Vein endothelial cell (primary cell): ENCODE data around the gene CRK. TPM values are rescaled to one million over a fixed set of nuclear protein-coding genes. Genes with fewer than 3 reads are reported as not detected.

Source experiments
- total RNA-seq: library from RNA; depleted of rRNA; stranded (reverse); fragments of >200 nt; gene quantifications from 2 replicates; pipeline ENCODE4 v1.2.3, GENCODE V29; 2012

The CRK gene
- total RNA-seq: 115 and 140 TPM in 2 replicates

DNA sequence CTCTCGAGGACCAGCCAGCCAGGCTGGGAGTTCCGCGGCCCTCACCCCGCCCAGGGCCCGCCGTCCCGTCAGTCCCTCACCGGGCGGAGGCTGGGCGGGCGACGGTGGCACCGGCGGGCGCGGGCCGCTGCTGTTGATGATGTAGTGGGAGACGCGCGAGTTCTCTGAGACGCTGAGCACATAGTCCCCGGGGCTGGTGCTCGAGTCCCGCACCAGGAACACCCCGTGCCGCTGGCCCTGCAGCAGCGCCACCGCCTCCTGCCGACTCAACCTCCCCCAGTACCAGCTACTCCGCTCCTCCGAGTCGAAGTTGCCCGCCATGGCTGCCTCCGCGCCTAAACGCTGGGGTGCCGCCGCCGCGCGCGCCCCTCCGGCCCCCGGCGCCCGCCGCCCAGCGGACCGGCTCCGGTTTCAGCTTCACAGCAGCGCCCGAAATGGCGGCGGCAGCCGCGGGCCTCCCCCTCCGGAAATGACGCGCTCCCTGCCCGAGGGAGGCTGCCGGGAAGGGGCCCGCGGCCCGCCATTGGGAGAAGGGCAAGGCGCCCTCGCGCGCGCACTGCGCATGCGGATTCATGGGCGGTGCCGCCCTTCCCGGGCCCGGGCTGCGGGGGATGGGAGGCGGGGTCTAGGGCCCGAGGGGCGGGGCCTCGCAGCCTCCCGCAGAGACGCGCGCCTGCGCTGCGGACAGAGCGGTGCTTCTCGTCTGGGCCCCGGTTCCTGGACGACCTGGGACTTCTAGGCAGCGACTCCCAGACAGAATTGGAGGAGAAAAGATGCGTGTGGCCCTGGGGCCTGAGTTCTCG lies at the start of gene CRK:
Gene CRK, minus strand, starts transcription at position 436 of the 803 bp plus-strand sequence. Its CDS starts 115 bp downstream, at position 321.

DNA sequence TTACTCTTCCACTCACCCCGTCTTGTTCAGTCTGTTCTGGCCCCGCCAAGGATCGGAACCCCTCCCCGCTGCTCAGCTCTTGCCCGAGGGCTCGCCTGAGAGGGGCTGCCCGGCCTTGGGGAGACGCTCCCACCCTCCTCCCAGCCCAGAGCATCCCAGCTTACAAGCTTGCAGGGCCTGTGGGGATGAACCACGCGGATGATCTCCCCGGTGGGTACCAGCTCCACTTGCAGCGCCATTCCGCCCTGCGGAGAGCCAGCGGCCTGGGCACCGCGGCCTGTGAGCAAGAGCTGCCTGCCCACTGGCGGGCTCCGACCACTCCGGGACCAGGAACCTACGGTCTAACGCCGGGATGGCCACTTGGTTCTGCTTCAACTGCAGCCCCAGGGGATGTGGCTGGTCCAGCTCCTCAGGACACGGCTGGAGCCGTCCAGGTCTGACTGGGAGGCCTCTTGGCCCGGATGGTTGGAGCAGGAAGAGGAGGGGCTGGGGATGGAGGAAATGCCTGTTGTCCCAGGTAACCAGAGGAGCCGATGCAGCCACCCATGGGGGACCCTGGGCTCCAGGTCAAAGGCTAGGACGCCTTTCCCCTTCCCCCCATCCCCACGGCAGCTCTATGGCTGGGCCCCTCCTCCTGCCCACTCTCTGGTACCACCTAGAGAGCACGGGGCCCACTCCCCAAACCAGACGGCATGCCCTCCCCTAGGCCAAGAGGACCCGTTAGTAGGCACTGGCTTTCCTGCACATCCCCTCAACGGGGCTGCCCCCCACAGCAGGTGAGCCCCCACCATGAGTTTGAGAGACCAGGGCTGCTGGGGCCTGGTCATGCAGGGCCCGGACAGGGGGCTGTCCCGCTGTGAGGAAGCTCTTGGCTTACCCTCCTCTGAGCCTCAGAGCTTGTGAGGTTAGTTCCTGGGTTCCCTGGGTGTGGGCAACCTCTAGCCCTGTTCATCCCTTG lies 36.5 kb upstream of the CRK start, which contains the start of gene MYO1C:
Gene MYO1C, minus strand, starts transcription at position 438 of the 958 bp plus-strand sequence. Its CDS starts 199 bp downstream, at position 239.

DNA sequence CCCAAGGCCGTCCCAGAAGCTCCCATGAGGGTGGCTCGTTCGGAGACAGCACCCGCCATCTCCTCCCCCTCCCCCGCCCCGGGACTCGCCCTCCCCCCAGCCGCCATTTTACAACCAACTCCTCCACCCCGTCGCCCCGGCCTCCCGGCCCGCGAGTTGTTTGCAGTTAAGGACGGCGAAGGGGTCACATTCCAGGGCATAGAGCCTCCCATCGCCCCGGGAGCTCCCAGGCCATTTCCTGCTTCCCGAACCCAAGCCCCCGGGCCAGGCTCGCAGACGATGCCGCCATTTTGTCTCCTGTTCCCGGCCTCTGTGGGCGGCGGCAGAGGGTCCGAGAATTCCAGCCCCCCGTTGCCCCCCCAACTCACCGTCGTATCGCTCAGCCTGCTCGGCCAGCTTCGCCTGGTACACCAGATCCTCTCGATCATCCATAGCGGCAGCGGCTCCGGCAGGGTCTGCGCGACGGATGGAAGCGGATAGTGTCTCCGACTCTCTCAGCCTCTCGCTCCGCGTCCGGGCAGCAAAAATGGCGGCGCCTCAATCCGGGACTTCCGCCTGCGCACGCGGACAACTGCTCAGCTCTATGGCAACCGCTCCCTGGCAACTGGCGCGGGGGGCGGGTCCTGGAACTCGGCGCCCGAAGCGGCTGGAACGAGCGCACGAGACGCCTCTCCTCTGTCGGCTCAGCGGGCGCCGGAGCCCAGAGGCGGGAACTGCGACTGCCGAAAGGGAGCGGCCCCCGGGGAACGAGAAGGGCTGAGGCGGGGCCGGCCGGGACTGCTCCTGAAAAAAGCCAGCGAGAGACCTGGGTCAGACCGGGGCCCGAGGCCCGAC lies 56.1 kb downstream of the CRK start, which contains the start of gene YWHAE:
Gene YWHAE, minus strand, starts transcription at position 544 of the 834 bp plus-strand sequence. Its CDS starts 112 bp downstream, at position 432.

Other genes starting within 250 kb of the CRK start
- not detected in 2 replicates for gene BHLHA9, start 185.8 kb downstream of the CRK start, total RNA-seq
- not detected in 2 replicates for gene TRARG1, start 176.6 kb downstream of the CRK start, total RNA-seq
- gene YWHAE, start 56.0 kb downstream of the CRK start, total RNA-seq: 695 and 809 TPM in 2 replicates
- gene MYO1C, start 36.5 kb upstream of the CRK start, total RNA-seq: 196 and 241 TPM in 2 replicates
- gene INPP5K, start 60.4 kb upstream of the CRK start, total RNA-seq: 42.9 and 65.7 TPM in 2 replicates
- 31.7 and 46.1 TPM in 2 replicates for gene PITPNA, start 106.6 kb upstream of the CRK start, total RNA-seq
- 24.8 and 39.5 TPM in 2 replicates for gene SLC43A2, start 172.6 kb upstream of the CRK start, total RNA-seq
- gene SCARF1, start 189.5 kb upstream of the CRK start, total RNA-seq: 141 and 152 TPM in 2 replicates
- gene RILP, start 193.6 kb upstream of the CRK start, total RNA-seq: 8.3 and 10.1 TPM in 2 replicates
- 157 and 183 TPM in 2 replicates for gene PRPF8, start 228.6 kb upstream of the CRK start, total RNA-seq